PFSK-1 (cell line): Measurements from ENCODE around the gene KCNQ2.

Experiments
- POLR2AphosphoS5 ChIP-seq: IDR thresholded peaks from 2 replicates; pipeline ENCODE4 v1.6.1; 2012; ENCODE audit warnings: low read depth, mild to moderate bottlenecking, control low read depth, low read length, moderate library complexity
- SIN3A ChIP-seq: IDR thresholded peaks from 2 replicates; pipeline ENCODE4 v1.6.1; 2012; ENCODE audit warnings: mild to moderate bottlenecking, low read length, moderate library complexity, borderline replicate concordance; ENCODE audit not compliant: insufficient read depth
- TAF1 ChIP-seq: IDR thresholded peaks from 2 replicates; pipeline ENCODE4 v1.6.1; 2012; ENCODE audit warnings: low read length, control low read depth, borderline replicate concordance; ENCODE audit not compliant: insufficient read depth
- TF ChIP-seq, protein P1 (sequence below), 2 experiments: IDR thresholded peaks; 2 replicates each; pipeline versions ENCODE4 v1.6.1 to v1.8.0; 2011 to 2012; ENCODE audit warnings: low read depth in 2 of 2, low read length in 2 of 2, control low read depth in 1 of 2, inconsistent platforms in 1 of 2, mild to moderate bottlenecking in 1 of 2, moderate library complexity in 1 of 2; ENCODE audit not compliant: insufficient read depth in 1 of 2

DNA sequence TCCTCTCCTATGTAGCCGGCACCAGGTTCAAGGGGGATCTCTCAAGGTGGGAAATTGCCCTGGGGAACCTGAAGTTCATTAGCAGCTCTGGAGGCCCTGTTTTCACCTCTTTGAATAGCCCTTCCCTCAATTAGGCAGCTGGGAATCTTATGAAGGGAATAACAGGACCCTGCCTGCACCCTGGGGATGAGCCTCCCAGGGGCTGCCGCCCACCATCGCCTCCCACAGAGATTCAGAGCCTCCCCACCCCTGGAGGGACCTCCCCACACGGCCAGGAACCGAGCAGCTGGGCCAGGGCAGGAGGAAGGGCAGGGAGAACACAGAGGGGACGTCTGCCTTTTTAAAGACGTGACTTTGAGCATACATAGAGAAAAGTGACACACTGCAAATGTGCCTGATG lies 31.1 kb upstream of the KCNQ2 start:
- no peak for TF ChIP-seq POLR2AphosphoS5
- TF ChIP-seq, protein P1, sequence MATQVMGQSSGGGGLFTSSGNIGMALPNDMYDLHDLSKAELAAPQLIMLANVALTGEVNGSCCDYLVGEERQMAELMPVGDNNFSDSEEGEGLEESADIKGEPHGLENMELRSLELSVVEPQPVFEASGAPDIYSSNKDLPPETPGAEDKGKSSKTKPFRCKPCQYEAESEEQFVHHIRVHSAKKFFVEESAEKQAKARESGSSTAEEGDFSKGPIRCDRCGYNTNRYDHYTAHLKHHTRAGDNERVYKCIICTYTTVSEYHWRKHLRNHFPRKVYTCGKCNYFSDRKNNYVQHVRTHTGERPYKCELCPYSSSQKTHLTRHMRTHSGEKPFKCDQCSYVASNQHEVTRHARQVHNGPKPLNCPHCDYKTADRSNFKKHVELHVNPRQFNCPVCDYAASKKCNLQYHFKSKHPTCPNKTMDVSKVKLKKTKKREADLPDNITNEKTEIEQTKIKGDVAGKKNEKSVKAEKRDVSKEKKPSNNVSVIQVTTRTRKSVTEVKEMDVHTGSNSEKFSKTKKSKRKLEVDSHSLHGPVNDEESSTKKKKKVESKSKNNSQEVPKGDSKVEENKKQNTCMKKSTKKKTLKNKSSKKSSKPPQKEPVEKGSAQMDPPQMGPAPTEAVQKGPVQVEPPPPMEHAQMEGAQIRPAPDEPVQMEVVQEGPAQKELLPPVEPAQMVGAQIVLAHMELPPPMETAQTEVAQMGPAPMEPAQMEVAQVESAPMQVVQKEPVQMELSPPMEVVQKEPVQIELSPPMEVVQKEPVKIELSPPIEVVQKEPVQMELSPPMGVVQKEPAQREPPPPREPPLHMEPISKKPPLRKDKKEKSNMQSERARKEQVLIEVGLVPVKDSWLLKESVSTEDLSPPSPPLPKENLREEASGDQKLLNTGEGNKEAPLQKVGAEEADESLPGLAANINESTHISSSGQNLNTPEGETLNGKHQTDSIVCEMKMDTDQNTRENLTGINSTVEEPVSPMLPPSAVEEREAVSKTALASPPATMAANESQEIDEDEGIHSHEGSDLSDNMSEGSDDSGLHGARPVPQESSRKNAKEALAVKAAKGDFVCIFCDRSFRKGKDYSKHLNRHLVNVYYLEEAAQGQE (IDR thresholded peaks at IDR 0.05; ENCODE audit: insufficient read depth in 1 of 2, low read depth in 2 of 2, low read length in 2 of 2) = no peak
- TF ChIP-seq SIN3A = no peak
- TF ChIP-seq TAF1 = no peak
